GM12878 (cell line): Measurements from ENCODE around the gene TMEM168. TPM values are rescaled to one million over a fixed set of nuclear protein-coding genes. Genes with fewer than 3 reads are reported as not detected.

Experiments
- ATAC-seq: fragments of 200-7000 bp; cut with Tn5 transposase; 3 replicates; pipeline ENCODE4 v1.9.1; 2020; ENCODE audit warnings: mild to moderate bottlenecking, moderate library complexity
- BruUV-seq: library from RNA; stranded (reverse); fragments of 400-500 nt; replicated peaks from 2 replicates; lab custom pipeline; 2021; lab: Mats Ljungman, UMichigan
- CTCF ChIA-PET: fragments of 300-600 bp; sonication (Branson Sonifier 250); formaldehyde crosslinking; extraction: SDS; loops from one replicate; lab custom pipeline; 2021; ENCODE audit warnings: inconsistent platforms; lab: Yijun Ruan, JAX
- POLR2A ChIA-PET: fragments of 350-600 bp; formaldehyde crosslinking; extraction: SDS; loops from one replicate; lab custom pipeline; 2021; ENCODE audit warnings: inconsistent platforms; lab: Charles Lee
- RAD21 ChIA-PET: fragments of 300-600 bp; sonication (Branson Sonifier 250); formaldehyde crosslinking; loops from one replicate; lab custom pipeline; 2023; ENCODE audit warnings: antibody characterized with exemption; ENCODE audit not compliant: unreplicated experiment; lab: Charles Lee
- SMC1A ChIA-PET: fragments of 300-600 bp; sonication (Branson Sonifier 250); formaldehyde crosslinking; loops from one replicate; lab custom pipeline; 2023; ENCODE audit not compliant: unreplicated experiment, uncharacterized antibody; lab: Charles Lee
- DNase-seq: peaks from one replicate; pipeline ENCODE4 v3.0.0-alpha.2; 2011; ENCODE audit warnings: low read depth, low spot score
- FAIRE-seq: peaks from 3 replicates; lab custom pipeline; 2011; peaks lifted over from hg19 to GRCh38; lab: Jason Lieb, UNC
- H2AFZ ChIP-seq: 2 replicates; pipeline ENCODE4 v1.6.0; 2011; ENCODE audit warnings: low read depth, low read length, control low read depth; ENCODE audit not compliant: control insufficient read depth
- H3K27ac ChIP-seq: 2 replicates; pipeline ENCODE4 v1.5.1; 2011; ENCODE audit warnings: control low read depth; ENCODE audit not compliant: control insufficient read depth, insufficient read depth
- H3K27me3 ChIP-seq, 2 experiments: replicated peaks in 1 of 2; 2 replicates each; pipeline versions ENCODE4 v1.6.0 to v1.6.1; 2011; ENCODE audit warnings: low read length in 1 of 2; ENCODE audit not compliant: control insufficient read depth in 2 of 2, insufficient read depth in 2 of 2
- H3K36me3 ChIP-seq, 2 experiments: 2 replicates each; pipeline ENCODE4 v1.5.1; 2011; ENCODE audit warnings: low read length in 1 of 2; ENCODE audit not compliant: control insufficient read depth in 2 of 2, insufficient read depth in 2 of 2
- H3K4me1 ChIP-seq: 2 replicates; pipeline ENCODE4 v1.6.1; 2011; ENCODE audit warnings: mild to moderate bottlenecking, low read length, moderate library complexity, mixed read lengths; ENCODE audit not compliant: control insufficient read depth, insufficient read depth
- H3K4me2 ChIP-seq: 2 replicates; pipeline ENCODE4 v1.6.0; 2011; ENCODE audit warnings: control low read depth; ENCODE audit not compliant: control insufficient read depth, insufficient read depth
- H3K4me3 ChIP-seq: fragments of 200-600 bp; sonication (generic); 2 replicates; pipeline ENCODE4 v1.5.1; 2016
- H3K79me2 ChIP-seq: 2 replicates; pipeline ENCODE4 v1.6.0; 2011; ENCODE audit warnings: low read length; ENCODE audit not compliant: control insufficient read depth, insufficient read depth
- H3K9ac ChIP-seq: 2 replicates; pipeline ENCODE4 v1.8.0; 2011; ENCODE audit warnings: low read length, control low read depth, mixed read lengths; ENCODE audit not compliant: control insufficient read depth, insufficient read depth
- H3K9me3 ChIP-seq: replicated peaks from 3 replicates; pipeline ENCODE4 v1.5.1; 2011; ENCODE audit warnings: mild to moderate bottlenecking, low read length; ENCODE audit not compliant: control insufficient read depth, insufficient read depth
- H4K20me1 ChIP-seq: 2 replicates; pipeline ENCODE4 v1.6.0; 2011; ENCODE audit not compliant: control insufficient read depth, insufficient read depth
- HDGF ChIP-seq: fragments of 450-650 bp; IDR thresholded peaks from 2 replicates; pipeline ENCODE4 v1.6.1; 2016; ENCODE audit warnings: antibody characterized with exemption
- NFYA ChIP-seq: IDR thresholded peaks from 2 replicates; pipeline ENCODE4 v1.6.1; 2011; ENCODE audit warnings: low read depth, mild to moderate bottlenecking, low read length, improper control_type of control experiment, borderline replicate concordance
- SRF ChIP-seq, 2 experiments: IDR thresholded peaks; 2 replicates each; pipeline ENCODE4 v1.6.1; 2011; ENCODE audit warnings: low read depth in 2 of 2, low read length in 2 of 2, mild to moderate bottlenecking in 1 of 2, moderate library complexity in 1 of 2
- SUZ12 ChIP-seq: fragments of 200-600 bp; sonication (generic); IDR thresholded peaks from one replicate; pipeline ENCODE4 v1.6.1; 2018; ENCODE audit warnings: antibody characterized with exemption, mild to moderate bottlenecking; ENCODE audit not compliant: unreplicated experiment
- ZNF274 ChIP-seq: IDR thresholded peaks from one replicate; pipeline ENCODE4 v1.8.0; 2011; ENCODE audit not compliant: insufficient read length, insufficient read depth
- WGBS: methylation state at CpG from one replicate; pipeline ENCODE4 v1.1.6; 2016; ENCODE audit warnings: low lambda C conversion rate; ENCODE audit not compliant: insufficient replicate concordance, insufficient coverage; ENCODE audit errors: missing lambda C conversion rate; 5-methylcytosine and 5-hydroxymethylcytosine counted together
- in situ Hi-C: fragments of 300-500 bp; cut with MboI; formaldehyde crosslinking; loops from 9 replicates; pipeline ENCODE4 v1.14.3; 2018; ENCODE audit warnings: mixed read lengths
- intact Hi-C: fragments of 100-400 bp; cut with micrococcal nuclease; formaldehyde crosslinking; loops from one replicate; pipeline ENCODE4 v1.14.2; 2022; ENCODE audit not compliant: unreplicated experiment
- polyA plus RNA-seq, 11 experiments: library from polyadenylated mRNA; depleted of rRNA in 4 of 11; unstranded in 6 of 11; stranded (reverse) in 5 of 11; fragments of >200 nt; fragmentation: Nextera tagmentation in 4 of 11; fragmentation: Illumina TruSeq in 1 of 11; extraction: Ambion mirVana in 4 of 11; extraction: Trizol in 1 of 11; gene quantifications; 1 replicate in 1 of 11; 2 replicates in 10 of 11; pipeline versions ENCODE4 v1.2.1 to v1.2.3, GENCODE V29; 2011 to 2016; ENCODE audit warnings: inconsistent platforms in 2 of 11, missing spikeins in 2 of 11, low read depth in 1 of 11
- total RNA-seq, 4 experiments: library from RNA; depleted of rRNA in 3 of 4; stranded (reverse); fragments of >200 nt in 3 of 4; fragmentation: Illumina TruSeq in 1 of 4; extraction: Trizol in 1 of 4; gene quantifications; 2 replicates each; pipeline versions ENCODE4 v1.2.1 to v1.2.3, GENCODE V29; 2013 to 2021
- TF ChIP-seq, protein P1 (sequence below): fragments of 150-350 bp; IDR thresholded peaks from 2 replicates; pipeline ENCODE4 v1.6.1; 2014; ENCODE audit warnings: mild to moderate bottlenecking, low read depth, low read length
- TF ChIP-seq, protein P2 (sequence below): fragments of 450-650 bp; IDR thresholded peaks from 2 replicates; pipeline ENCODE4 v1.6.1; 2017; ENCODE audit warnings: borderline replicate concordance
- TF ChIP-seq, protein P3 (sequence below): fragments of 450-650 bp; IDR thresholded peaks from 2 replicates; pipeline ENCODE4 v1.6.1; 2017; ENCODE audit warnings: mild to moderate bottlenecking, moderate library complexity

TMEM168 gene
- total and polyA plus RNA-seq, 10 of the 15 experiments (the other 5 are each of a cell fraction or from before 2014, with no cell fraction given), result 9.1 to 44.2 (median 19.8) TPM

DNA sequence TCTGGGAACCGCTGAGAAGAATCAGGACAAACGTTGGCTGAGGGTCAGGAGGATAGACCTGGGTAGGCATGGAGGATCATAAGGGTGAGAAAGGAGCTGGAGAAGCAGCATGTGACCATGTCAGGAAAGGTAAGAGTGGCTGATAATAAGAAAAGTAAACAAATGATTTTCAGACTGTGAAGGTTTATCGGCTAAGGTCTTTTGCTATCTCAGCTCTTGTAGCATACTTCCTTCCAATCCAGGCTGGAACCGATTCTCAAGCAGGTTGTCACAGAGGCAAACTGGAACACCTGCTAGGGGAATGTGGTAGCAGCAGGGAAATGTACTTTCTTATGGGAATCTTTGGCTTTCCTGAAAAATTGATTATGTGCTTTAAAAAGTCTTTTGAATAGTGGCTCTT lies 74.7 kb downstream of the TMEM168 start:
- WGBS, result 53% methylated on average over 4 of the region's 4 CpGs
- Histone ChIP-seq H3K36me3 (no peaks in the 10 kb centered on the region), H3K27ac (no peak overlapping the region), H4K20me1 (no peaks in the 10 kb centered on the region), H3K9me3 (no peaks in the 10 kb centered on the region), H3K4me2 (no peak overlapping the region), H3K9ac (no peak overlapping the region), H3K79me2 (no peaks in the 10 kb centered on the region), H3K27me3 (no peaks in the 10 kb centered on the region), H3K4me1 (no peaks in the 10 kb centered on the region), H3K4me3 (no peak overlapping the region), H2AFZ (no peak overlapping the region)
- ATAC-seq (no peak), FAIRE-seq (no peak), DNase-seq (no peak)
- ChIA-PET SMC1A (no interaction called here), RAD21 (no interaction called here), POLR2A (no interaction called here), CTCF (no interaction called here)
- intact Hi-C loops (no loop called here), in situ Hi-C loops (no loop called here)
- TF ChIP-seq, protein P1, sequence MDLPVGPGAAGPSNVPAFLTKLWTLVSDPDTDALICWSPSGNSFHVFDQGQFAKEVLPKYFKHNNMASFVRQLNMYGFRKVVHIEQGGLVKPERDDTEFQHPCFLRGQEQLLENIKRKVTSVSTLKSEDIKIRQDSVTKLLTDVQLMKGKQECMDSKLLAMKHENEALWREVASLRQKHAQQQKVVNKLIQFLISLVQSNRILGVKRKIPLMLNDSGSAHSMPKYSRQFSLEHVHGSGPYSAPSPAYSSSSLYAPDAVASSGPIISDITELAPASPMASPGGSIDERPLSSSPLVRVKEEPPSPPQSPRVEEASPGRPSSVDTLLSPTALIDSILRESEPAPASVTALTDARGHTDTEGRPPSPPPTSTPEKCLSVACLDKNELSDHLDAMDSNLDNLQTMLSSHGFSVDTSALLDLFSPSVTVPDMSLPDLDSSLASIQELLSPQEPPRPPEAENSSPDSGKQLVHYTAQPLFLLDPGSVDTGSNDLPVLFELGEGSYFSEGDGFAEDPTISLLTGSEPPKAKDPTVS, result no peak
- TF ChIP-seq SUZ12, result no peak
- no peak for TF ChIP-seq NFYA
- no peak for TF ChIP-seq HDGF
- TF ChIP-seq, protein P2, sequence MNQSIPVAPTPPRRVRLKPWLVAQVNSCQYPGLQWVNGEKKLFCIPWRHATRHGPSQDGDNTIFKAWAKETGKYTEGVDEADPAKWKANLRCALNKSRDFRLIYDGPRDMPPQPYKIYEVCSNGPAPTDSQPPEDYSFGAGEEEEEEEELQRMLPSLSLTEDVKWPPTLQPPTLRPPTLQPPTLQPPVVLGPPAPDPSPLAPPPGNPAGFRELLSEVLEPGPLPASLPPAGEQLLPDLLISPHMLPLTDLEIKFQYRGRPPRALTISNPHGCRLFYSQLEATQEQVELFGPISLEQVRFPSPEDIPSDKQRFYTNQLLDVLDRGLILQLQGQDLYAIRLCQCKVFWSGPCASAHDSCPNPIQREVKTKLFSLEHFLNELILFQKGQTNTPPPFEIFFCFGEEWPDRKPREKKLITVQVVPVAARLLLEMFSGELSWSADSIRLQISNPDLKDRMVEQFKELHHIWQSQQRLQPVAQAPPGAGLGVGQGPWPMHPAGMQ, result no peak
- TF ChIP-seq ZNF274, result no peak
- TF ChIP-seq, protein P3, sequence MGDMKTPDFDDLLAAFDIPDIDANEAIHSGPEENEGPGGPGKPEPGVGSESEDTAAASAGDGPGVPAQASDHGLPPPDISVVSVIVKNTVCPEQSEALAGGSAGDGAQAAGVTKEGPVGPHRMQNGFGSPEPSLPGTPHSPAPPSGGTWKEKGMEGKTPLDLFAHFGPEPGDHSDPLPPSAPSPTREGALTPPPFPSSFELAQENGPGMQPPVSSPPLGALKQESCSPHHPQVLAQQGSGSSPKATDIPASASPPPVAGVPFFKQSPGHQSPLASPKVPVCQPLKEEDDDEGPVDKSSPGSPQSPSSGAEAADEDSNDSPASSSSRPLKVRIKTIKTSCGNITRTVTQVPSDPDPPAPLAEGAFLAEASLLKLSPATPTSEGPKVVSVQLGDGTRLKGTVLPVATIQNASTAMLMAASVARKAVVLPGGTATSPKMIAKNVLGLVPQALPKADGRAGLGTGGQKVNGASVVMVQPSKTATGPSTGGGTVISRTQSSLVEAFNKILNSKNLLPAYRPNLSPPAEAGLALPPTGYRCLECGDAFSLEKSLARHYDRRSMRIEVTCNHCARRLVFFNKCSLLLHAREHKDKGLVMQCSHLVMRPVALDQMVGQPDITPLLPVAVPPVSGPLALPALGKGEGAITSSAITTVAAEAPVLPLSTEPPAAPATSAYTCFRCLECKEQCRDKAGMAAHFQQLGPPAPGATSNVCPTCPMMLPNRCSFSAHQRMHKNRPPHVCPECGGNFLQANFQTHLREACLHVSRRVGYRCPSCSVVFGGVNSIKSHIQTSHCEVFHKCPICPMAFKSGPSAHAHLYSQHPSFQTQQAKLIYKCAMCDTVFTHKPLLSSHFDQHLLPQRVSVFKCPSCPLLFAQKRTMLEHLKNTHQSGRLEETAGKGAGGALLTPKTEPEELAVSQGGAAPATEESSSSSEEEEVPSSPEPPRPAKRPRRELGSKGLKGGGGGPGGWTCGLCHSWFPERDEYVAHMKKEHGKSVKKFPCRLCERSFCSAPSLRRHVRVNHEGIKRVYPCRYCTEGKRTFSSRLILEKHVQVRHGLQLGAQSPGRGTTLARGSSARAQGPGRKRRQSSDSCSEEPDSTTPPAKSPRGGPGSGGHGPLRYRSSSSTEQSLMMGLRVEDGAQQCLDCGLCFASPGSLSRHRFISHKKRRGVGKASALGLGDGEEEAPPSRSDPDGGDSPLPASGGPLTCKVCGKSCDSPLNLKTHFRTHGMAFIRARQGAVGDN, result no peak
- TF ChIP-seq SRF (IDR thresholded peaks at IDR 0.05; ENCODE audit: low read depth in 2 of 2, low read length in 2 of 2), result no peak
- BruUV-seq, result no TSS peak
